HG03108 (cell line): ENCODE data around the gene KCNH4.
A peak's percentile ranks its signal among the peaks of the same experiment; 100 is the strongest.
"Not testable (repeated sequence)": the region's sequence is repeated elsewhere in the genome, so short reads cannot be mapped to it uniquely, and the experiment has no call there.

Experiments
- ATAC-seq: cut with Tn5 transposase; IDR thresholded peaks from one replicate; pipeline ENCODE4 v1.9.1; 2021; ENCODE audit warnings: moderate library complexity; ENCODE audit not compliant: unreplicated experiment

Gene KCNH4

DNA sequence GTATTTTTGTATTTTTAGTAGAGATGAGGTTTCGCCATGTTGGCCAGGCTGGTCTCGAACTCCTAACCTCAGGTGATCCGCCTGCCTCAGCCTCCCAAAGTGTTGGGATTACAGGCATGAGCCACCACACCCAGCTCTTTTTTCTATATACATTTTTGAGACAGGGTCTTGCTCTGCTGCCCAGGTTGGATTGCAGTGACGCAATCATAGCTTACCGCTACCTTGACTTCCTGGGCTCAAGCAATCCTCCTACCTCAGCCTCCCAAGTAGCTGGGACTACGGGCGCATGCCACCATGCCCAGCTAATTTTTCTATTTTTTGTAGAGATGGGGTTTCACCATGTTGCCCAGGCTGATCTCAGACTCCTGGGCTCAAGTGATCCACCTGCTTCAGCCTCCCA is 40.3 kb downstream of the KCNH4 start:
- ATAC-seq = not testable (repeated sequence)

DNA sequence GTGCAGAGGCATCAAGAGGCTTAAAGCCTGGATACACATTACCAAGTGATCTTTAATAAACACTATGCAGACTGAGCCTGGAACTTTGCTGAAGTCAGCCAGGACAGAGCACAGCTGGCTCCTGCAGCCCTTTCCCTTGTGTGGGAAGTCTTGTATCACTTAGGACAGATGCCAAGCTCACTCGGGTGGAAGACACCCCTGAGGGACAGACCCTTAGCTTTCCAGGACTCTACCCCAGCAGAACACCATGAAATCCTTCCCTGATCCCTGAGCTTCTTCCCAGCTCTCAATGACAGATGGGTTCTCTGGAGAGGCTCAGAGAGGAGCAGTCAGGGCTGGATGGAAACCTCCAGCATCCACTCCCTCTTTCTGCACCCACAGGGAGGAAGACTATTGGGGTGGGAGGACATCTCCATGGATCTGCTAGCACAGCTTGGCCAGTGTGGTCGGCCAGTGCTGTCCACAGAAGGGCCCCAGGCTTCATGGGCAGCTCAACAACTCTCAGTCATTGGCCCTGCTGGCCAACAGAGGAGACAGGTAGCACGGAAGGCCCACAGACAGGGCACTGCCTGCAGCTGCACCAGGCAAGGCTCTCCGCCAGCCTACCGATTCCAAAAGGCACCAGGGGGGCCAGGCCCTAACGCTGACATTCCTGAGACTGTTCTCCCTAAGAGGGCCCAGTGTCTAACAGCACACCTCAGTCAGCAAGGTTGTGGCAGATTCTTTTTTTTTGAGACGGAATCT is 42.0 kb downstream of the KCNH4 start:
- ATAC-seq = no peak

DNA sequence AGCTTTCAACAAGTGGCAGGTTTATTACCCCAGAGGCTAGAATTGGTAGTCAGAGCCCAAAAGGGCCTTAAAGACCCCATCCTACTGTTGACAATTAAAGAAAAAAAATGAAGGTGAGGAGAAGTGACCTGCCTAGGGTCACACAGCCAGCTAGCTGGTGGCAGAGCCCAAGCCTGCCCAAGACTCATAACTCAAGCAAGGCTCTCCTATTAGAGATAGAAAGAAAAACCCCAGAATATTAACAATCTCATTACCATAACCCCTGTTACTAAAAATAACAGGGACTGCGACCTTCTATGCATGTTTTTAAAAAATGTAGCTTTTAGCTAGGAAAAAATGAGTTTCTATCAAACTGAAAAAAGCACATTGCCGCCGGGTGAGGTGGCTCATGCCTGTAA is 44.3 kb downstream of the KCNH4 start:
- no peak for ATAC-seq

DNA sequence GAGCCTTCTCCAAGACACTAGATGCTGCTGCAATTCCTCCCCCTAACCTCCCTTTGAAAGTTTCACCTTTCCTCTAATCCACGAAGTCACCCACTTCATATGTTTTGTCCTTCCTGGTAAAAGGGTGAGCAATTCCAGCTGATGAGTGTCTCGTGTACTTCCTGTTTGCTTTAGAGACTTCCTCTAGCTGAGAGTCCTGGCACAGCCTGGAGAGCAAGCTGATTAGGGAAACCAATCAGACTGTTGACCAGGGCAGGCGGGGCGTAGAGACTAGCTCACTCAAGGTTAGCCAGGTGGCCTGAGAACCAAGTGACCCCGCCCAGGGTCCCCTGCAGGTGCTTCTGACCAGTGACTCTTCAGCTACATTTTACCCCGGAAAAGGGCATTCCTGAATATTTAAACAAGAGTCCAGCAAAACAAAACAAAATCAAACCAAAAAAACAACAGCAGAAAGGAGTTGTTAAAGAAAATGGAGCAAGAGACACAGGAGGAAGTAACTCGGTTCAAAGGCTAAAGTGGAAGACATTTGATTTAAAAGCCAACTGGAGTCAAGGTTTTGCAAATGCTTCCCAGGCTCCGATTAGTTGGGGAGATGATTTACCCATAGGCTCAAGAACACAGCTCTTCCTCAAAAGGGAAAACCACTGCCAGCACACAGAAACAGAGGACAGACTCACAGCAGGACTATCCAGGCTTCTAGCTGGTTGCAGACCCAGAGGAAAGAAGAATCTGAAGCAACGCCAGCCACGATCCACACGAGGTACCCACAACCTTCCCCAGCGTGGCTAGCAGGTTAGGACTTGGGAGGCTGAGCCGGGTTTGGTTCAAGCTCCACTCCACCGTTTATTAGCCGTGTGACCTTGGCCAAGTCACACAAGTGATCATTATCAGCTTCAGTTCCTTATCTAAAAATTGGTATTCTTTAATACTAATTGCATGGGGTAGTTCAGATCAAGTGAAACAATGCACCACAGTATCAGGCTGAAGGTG is 45.0 kb downstream of the KCNH4 start:
- ATAC-seq = no peak

DNA sequence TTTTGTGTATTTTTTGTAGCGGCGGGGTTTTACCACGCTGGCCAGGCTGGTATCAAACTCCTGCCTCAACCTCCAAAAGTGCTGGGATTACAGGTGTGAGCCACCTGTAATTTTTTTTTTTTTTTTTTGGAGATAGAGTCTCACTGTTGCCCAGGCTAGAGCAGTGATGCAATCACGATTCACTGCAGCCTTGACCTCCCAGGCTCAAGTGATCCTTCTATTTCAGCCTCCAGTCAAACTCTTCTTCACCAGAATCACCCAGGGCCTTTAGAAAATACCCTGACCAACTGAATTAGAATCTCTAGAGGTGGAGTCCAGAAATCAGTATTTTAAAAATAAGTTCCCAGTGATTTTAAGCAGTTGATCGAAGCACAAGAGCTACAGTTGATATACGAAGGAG is 45.8 kb downstream of the KCNH4 start:
- ATAC-seq = no peak

DNA sequence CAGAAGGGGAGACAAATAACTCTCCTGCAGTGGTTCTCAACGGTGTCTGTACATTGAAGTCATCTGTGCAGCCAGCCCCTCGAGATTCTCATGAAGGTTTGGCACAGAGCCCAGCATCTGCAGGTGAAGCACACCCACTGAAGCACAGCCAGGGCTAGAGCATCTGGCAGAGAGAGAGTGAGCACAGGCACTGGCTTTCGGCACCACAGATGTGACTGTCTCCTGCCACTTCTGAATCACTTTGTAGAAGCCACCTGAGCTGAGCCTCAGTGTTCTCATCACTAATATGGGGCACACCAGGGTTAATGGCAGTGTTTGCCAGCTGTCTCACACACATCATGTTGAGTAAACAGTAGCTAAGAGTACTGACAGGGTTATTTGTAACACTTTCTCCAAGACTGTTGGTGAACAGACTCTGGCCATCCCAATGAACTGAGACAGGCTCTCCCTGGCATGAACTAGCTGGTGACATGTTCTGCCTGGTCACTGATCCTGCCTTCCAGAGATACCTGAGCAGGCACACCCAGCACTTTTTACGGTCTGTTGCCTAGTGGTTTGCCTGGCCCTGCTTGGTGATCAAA is 47.4 kb downstream of the KCNH4 start:
- peak; percentile 50 for ATAC-seq

DNA sequence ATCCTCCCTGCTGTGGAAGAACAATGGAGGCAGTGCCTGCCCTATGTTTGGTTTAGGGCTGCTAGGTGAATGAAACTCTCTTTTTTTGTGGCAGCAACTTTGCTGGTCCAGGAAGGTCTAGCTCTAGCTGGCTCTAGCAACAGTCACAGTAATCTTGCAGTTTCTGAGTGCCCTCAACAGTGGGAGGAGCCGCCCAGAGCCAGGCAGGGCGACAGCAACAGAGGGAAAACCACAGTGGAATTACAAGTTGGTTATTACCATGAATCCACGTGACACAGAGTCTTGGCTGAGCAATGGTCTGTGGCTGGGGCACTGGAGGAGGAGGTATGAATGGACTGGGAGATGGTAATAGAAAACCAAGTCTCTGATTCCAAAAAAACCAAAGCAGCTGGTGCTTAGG is 48.0 kb downstream of the KCNH4 start:
- peak; percentile 44 for ATAC-seq

DNA sequence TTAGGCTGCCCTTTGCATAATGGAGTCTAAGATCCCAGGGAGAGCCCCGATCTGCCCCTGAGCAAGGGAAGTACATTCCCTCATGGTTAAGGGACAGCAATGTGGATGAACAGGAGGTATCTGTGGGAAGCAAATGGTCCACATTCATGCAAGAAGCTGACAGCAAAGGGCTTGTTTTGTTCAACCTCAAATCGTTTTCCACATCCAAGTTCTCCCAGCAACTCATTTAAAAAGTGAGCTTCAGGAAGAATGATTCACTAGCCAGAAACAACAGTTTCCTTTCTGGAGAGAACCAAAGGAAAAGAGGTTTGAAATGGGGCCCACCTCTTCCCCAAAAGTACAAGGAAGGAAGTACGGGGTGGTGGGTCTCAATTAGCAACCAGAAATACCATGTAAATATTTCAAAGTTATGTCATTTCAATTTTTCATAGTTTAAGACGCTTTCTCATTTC is 48.9 kb downstream of the KCNH4 start:
- no peak for ATAC-seq

DNA sequence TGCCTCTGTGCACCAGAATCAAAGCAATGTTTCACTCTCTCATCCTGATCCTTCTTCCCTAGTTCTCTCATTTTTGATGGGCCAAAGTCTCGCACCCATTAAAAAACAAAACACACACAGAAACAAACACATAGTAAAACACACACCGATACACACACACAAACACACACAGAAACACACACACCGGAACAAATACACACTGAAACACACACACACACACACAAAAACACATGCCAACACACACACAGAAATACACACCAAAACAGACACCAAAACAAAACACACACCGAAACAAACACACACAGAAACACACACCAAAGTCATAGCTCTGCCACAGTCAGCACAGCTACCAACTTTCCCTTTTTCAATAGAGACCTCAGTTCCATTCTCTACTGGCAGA is 49.7 kb downstream of the KCNH4 start:
- ATAC-seq = no peak

DNA sequence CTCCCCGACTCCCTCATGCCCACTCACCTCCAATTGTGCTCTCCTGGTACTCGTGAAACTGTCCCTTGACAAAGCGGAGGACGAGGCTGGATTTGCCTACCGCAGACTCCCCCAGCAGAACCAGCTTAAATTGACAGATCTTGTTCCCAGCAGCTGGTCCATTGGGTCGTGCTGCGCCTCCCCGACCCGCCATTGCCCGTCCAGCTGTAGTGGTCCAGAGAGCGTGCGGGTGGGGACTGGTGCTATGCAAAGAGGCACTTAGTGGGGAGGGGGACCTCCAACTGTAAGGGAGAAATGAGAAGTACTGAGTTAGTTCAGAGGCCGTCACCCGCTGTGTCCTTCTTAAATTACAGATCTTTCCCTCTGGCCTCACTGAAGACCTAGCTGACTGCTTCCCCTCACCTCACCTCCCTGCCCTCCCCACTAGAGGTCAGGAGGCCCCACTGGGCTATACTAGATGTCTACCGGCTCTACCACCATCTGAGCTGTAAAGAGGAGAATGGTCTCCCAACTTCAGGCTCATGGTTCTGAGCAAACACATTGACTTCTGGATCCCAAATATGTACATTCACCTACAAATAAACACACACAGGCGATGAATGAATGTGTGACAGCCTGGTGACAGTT is 50.5 kb downstream of the KCNH4 start:
- ATAC-seq = no peak

DNA sequence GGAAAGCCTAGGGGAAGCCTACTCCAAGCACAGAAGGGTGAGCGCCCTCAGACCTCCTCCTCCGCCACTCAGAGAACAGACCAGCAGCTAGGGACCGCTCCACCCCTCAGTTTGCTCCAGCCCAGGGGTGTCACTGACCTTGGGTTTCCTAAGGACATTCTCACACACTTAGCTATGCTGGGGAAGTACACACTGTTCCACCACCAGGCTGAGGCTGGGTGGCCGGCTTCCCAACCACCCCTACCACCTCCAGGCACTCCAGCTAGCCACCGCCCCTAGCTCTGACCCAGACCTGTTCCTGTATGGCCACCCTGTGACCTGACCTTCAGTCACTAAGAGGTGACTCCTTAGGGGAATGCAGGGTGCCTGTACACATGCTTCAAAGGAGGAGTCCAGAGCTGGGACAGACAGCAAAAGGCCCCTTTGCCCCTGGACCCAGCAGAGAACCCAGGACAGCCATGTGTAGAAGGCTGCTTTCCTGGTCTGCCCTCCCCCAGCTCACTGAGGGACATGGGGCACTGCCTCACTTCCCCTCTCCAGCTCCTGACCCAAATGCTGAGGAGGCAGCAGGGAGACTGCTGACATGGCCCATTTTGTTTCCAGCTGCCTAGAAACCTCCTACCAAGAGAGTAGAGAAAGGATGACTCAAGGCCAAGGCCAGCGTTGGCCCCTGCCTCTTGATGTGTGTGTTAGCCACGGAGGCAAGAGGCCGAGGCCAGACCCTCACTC is 51.7 kb downstream of the KCNH4 start:
- ATAC-seq = no peak

DNA sequence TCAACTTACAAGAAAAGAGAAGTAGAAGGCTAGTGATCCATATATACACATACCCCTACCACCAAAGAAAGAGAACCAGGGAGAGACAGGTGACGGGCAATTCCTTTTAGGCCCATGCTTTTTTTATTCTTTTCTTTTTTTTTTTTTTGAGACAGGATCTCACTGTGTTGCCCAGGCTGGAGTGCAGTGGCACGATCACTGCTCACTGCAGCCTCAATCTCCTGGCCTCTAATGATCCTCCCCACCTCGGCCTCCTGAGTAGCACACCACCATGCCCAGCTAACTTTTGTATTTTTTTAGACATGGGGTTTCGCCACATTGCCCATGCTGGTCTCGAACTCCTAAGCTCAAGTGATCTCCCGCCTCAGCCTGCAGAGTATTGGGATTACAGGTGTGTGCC is 53.5 kb downstream of the KCNH4 start:
- no peak for ATAC-seq

DNA sequence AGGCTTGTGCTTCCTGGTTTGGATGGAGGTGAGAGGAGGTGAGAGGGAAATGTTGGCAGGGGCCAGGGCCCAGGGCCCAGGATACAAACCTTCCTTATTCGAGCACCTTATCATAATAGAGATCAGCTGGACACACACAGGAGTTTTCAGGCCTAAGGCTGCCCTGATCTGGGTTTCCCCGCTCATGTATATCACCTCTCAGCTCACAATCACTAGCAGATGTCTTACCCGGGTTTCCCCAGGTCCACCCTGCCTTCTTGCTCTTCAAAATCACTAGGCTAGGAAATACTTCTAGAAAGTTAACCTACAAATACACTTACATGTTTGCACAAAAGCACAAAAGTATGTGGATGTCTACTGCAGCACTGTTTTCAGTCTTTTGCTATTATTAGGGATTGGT is 54.1 kb downstream of the KCNH4 start:
- ATAC-seq = no peak

DNA sequence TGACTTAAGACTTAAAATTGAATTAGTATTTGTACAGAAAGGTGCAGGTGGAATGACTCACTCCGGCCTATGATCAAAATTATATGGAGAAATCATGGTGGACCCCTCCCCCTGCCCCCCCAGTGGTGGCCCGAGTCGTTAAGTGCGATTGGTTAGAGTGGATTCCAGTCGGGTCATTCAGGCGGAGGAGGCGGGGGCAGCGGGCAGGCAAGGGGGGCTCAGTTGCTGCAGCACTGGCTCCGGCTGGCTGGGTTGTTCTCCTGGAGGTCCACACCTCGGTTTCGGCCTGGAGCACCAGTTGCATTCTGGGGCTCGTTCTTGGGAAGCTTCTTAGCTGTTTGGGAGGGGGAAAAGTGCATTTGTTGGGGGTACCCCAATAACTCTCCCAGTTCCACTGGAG is 55.4 kb downstream of the KCNH4 start:
- ATAC-seq = no peak

DNA sequence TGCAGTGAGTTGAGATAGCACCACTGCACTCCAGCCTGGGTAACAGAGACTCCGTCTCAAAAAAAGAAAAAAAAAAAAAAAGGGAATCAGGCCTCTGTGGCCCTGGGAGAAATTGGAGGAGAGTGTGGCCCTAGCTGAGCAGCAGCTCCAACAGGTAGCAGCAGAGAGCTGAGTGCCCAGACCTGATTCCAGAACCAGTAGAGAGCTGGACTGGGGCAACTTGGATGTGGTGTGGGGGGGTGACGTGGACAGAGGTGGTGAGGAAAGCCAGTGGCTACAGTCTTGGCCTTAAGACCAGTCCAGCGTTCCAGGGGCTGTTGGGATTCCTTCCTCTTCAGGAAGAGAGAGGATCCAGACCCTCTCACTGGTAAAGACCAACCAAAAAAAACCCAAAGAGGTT is 56.7 kb downstream of the KCNH4 start:
- no peak for ATAC-seq

DNA sequence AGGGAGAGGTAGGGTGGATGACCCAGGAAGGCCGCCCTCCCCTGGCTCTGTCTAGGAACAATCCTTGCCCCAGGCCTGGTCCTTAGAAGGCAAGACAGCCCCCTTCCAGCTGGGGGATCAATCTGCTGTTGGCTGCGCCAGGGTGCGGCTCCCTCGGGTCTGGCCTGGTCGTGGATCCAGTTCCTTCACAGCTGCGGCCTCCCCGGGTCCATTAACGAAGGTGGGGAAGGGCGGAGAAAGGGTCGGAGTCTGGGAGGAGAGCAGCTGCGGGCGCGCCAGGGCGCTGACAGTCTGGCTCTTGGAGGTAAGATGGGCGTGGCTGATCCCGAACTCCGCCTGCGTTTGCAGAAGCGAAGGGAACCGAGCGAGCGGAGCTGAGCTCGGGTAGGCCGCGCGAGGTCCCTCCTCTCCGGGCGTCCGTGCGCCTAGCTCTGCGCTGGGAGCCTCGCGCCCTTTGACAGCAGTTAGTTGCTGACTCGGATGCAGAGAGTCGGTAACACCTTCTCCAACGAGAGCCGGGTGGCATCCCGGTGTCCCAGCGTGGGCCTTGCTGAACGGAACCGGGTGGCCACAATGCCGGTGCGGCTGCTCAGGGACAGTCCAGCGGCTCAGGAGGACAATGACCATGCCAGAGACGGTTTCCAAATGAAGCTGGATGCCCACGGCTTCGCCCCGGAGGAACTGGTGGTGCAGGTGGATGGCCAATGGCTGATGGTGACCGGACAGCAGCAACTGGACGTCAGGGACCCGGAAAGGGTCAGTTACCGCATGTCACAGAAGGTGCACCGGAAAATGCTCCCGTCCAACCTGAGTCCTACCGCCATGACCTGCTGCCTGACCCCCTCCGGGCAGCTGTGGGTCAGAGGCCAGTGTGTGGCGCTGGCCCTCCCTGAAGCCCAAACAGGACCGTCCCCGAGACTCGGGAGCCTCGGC is 58.3 kb downstream of the KCNH4 start, which contains the start of gene HSPB9:
Gene HSPB9 (plus strand): TSS at position 434 of the 933 bp plus-strand sequence. CDS start 47 bp downstream, at position 481.
- no peak for ATAC-seq

DNA sequence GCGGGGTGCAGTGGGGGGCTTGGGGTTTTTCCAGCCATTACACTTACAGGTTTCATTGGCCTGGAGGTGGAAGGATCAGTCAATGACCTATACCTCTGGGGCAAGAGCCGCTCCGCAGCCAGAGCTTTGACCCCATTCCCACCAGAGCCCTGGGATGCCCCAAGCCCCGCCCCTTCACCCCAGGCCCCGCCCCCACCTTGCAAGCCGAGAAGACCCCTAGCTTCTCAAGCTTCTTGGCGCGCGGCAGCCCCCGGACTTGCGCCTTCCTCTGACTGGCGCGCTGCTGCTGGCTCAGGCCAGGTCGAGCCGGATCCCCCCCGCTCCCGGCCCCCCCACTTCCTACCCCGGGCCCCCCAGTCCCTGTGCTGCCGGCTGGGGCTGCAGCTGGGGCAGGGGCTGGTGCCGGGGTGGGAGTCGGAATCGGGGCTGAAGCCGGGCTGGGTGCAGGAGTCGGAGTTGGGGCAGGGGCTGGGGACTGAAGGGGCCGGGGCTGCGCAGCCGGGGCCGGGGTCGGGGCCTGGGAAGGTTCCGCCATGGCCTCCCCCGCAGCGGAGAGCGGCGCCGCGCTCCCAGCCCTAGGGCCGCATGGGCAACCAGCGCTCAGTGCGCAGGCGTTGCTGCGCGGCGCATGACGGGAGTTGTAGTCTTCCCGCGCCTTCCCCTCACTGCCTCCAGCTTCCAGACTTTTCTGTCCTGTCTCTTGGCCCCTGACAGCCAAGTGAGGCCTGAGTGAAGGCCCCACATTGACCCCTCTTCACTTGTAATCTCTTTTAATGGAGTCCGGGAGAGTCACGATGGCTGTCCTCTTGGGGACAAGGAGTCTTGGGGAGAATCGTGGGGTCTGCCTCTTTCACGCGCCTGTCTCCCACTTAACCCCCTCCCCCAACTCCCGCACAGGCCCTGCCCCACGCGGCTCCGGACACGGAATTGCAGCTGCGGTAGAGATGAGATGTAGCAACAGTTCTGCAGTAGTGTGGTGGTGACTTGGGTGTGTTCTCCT is 59.9 kb downstream of the KCNH4 start, which contains the start of gene KAT2A:
Gene KAT2A (minus strand): TSS at position 598 of the 1,000 bp plus-strand sequence. CDS start 63 bp downstream, at position 535.
- ATAC-seq = peak; percentile 56
